ENCODE data around the gene PHKA2.

GRCh38 chrX:18888281-18888680 lies 95.6 kb downstream of the PHKA2 start:
- TF ChIP-seq, protein P1, sequence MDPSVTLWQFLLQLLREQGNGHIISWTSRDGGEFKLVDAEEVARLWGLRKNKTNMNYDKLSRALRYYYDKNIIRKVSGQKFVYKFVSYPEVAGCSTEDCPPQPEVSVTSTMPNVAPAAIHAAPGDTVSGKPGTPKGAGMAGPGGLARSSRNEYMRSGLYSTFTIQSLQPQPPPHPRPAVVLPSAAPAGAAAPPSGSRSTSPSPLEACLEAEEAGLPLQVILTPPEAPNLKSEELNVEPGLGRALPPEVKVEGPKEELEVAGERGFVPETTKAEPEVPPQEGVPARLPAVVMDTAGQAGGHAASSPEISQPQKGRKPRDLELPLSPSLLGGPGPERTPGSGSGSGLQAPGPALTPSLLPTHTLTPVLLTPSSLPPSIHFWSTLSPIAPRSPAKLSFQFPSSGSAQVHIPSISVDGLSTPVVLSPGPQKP (IDR thresholded peaks at IDR 0.05; ENCODE audit: low read depth, low read length): no peak
- TF ChIP-seq POLR2A (IDR thresholded peaks at IDR 0.05; ENCODE audit: low read length): no peak
- TF ChIP-seq, protein P2, sequence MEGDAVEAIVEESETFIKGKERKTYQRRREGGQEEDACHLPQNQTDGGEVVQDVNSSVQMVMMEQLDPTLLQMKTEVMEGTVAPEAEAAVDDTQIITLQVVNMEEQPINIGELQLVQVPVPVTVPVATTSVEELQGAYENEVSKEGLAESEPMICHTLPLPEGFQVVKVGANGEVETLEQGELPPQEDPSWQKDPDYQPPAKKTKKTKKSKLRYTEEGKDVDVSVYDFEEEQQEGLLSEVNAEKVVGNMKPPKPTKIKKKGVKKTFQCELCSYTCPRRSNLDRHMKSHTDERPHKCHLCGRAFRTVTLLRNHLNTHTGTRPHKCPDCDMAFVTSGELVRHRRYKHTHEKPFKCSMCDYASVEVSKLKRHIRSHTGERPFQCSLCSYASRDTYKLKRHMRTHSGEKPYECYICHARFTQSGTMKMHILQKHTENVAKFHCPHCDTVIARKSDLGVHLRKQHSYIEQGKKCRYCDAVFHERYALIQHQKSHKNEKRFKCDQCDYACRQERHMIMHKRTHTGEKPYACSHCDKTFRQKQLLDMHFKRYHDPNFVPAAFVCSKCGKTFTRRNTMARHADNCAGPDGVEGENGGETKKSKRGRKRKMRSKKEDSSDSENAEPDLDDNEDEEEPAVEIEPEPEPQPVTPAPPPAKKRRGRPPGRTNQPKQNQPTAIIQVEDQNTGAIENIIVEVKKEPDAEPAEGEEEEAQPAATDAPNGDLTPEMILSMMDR (IDR thresholded peaks at IDR 0.05): no peak
- no peak for TF ChIP-seq CBX2 (IDR thresholded peaks at IDR 0.05; ENCODE audit: borderline replicate concordance, low read depth)
- no peak for TF ChIP-seq HOXA7 (CRISPR knock-in tag; IDR thresholded peaks at IDR 0.05)

Data from A549 (cell line).